GM06990 (cell line): ENCODE measurements around the gene LCNL1.
A peak's percentile ranks its signal among the peaks of the same experiment; 100 is the strongest.

Experiments
- DNase-seq: peaks from one replicate; pipeline ENCODE4 v3.0.0-alpha.2; 2011; ENCODE audit not compliant: insufficient read length; ENCODE audit errors: extremely low read depth
- H3K27me3 ChIP-seq: replicated peaks from 2 replicates; pipeline ENCODE4 v1.6.0; 2011; ENCODE audit warnings: low read length; ENCODE audit not compliant: control insufficient read depth, insufficient read depth
- H3K36me3 ChIP-seq: 2 replicates; pipeline ENCODE4 v1.5.1; 2011; ENCODE audit warnings: low read length; ENCODE audit not compliant: control insufficient read depth, insufficient read depth
- H3K4me3 ChIP-seq: replicated peaks from 2 replicates; pipeline ENCODE4 v1.5.1; 2011; ENCODE audit warnings: low read depth, mild to moderate bottlenecking, control low read depth, low read length
- TF ChIP-seq, protein P1 (sequence below): IDR thresholded peaks from 2 replicates; pipeline ENCODE4 v1.5.1; 2011; ENCODE audit warnings: low read length, control low read depth, mild to moderate bottlenecking, inconsistent platforms; ENCODE audit not compliant: insufficient read depth, poor library complexity, severe bottlenecking

Gene LCNL1

DNA sequence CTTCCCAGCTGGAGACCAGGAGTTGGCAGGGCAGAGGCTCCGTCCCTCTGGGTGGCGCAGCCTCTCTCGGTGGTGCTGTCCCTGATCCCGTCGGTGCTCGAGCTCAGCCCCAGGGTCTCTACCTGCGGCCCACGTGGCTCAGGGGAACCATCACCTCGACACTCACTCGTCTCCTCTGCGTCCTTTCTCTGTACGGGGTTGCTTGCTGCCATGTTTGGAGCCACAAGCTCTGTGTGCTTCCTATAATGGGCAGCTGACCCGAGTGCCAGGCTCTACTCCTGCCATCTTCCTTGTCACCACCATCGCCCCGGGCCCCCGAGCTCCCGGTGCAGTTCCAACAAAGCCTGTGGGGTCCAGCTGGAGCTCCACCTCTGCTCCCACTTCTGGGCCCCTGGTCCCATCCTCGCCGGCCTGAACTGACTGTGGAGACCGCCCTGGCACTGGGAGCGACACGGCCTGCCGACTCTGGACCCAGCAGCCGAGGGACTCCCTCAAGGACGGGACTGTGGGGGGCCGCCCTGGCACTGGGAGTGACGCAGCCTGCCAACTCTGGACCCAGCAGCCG lies 43.3 kb upstream of the LCNL1 start:
- H3K27me3 ChIP-seq, result no peaks in the 10 kb centered on the region
- DNase-seq, result peak; percentile 6
- TF ChIP-seq, protein P1, sequence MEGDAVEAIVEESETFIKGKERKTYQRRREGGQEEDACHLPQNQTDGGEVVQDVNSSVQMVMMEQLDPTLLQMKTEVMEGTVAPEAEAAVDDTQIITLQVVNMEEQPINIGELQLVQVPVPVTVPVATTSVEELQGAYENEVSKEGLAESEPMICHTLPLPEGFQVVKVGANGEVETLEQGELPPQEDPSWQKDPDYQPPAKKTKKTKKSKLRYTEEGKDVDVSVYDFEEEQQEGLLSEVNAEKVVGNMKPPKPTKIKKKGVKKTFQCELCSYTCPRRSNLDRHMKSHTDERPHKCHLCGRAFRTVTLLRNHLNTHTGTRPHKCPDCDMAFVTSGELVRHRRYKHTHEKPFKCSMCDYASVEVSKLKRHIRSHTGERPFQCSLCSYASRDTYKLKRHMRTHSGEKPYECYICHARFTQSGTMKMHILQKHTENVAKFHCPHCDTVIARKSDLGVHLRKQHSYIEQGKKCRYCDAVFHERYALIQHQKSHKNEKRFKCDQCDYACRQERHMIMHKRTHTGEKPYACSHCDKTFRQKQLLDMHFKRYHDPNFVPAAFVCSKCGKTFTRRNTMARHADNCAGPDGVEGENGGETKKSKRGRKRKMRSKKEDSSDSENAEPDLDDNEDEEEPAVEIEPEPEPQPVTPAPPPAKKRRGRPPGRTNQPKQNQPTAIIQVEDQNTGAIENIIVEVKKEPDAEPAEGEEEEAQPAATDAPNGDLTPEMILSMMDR, result no peak
- H3K36me3 ChIP-seq, result peaks cover 33% of the 10 kb centered on the region
- no peak overlapping the region for H3K4me3 ChIP-seq

DNA sequence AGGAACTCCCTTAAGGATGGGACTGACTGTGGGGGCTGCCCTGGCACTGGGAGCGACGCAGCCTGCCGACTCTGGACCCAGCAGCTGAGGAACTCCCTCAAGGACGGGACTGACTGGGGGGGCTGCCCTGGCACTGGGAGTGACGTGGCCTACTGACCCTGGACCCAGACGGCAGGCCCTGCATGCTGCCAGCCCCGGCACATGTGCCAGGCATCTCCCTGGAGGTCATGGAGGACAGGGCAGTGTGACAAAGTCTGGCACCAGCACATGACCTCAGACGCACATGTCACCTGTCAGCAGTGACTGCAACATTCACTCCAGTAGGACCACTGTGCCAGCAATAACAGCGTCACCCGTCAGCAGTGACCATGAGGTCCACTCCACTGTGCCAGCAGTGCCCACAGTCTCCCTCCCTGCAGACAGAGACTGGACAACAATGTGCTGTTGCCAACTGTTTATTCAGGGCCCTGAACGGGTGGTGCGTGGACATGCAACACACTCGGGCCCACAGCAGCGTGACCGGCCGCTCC lies 42.7 kb upstream of the LCNL1 start:
- Histone ChIP-seq H3K4me3 (no peak overlapping the region), H3K27me3 (no peaks in the 10 kb centered on the region), H3K36me3 (peaks cover 33% of the 10 kb centered on the region)
- no peak for DNase-seq
- TF ChIP-seq, protein P1, result no peak

DNA sequence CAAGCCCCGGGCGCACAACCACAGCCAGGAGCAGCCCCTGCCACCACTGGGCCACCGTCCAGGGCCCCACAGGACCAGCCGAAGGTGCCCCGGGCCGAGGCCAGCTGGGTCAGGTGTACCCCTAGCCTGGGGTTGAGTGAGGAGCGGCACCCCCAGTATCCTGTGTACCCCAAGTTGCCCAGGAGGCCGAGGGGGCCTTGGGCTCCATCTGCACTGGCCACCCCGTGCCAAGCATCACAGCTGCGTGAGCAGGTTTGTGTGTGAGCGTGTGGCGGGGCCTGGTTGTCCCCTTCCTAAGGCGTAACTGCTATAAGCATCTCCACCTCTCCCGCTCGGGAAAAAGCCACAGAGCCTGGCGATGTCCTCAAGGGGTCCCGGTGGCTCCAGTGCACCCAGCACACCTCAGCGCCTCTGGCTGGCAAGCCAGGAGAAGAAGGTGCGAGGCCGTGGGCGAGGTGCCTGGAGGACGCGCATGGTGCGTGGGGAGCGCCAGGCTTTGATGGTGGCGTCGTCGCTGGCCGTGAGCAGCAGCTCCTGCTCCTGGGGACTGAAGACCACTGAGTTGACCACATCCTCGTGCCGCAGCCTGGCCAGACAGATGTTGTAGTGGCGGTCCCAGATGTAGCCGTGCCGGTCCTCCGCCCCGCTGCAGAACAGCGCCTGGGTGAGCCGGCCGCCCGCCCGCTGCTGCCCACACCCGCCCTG lies 42.1 kb upstream of the LCNL1 start:
- peaks cover 33% of the 10 kb centered on the region for H3K36me3 ChIP-seq
- DNase-seq, result no peak
- TF ChIP-seq, protein P1, result no peak
- no peak overlapping the region for H3K4me3 ChIP-seq
- H3K27me3 ChIP-seq, result no peaks in the 10 kb centered on the region

DNA sequence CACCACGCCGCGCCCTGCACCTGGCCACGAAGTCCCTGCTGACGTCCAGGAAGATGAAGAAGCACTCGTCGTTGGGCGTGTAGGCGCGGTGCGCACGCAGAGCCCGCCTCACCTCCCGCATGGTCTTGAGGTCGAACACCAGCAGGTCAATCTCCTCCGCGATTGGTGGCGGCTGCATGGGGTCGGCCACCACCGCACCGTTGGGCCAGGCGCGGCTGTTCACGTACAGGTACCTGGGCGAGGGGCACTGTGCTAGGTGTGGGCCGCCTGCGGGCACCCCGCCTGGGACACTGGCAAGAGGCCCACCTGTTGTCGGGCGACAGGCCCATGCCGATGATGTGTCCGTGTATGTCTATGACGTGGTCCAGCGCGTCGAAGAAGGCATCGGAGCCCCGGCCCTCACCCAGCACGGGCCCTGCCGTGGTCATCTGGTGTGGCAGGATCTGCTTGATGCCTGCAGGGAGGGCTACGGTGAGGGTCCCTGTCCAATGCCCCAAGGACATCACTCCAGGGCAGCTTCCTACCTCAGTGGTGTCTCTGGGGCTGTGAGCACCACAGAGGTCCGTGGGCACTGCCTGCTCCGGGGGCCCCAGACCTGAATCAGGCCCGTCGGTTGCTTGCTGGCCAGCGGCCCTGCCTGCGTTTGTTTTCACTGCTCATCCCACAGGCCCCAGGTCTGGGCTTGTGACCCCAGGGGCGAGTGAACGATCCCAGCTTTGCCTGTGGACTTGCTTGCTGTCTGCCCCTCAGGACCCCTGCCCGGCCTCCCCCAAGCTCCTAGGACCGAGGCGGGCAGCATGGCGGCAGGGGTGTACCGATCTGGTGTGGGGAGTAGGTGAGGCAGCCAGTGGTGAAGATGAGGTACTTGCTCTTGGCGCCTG lies 41.3 kb upstream of the LCNL1 start:
- Histone ChIP-seq H3K4me3 (no peak overlapping the region), H3K36me3 (peaks cover 33% of the 10 kb centered on the region), H3K27me3 (no peaks in the 10 kb centered on the region)
- TF ChIP-seq, protein P1, result no peak
- DNase-seq, result no peak

DNA sequence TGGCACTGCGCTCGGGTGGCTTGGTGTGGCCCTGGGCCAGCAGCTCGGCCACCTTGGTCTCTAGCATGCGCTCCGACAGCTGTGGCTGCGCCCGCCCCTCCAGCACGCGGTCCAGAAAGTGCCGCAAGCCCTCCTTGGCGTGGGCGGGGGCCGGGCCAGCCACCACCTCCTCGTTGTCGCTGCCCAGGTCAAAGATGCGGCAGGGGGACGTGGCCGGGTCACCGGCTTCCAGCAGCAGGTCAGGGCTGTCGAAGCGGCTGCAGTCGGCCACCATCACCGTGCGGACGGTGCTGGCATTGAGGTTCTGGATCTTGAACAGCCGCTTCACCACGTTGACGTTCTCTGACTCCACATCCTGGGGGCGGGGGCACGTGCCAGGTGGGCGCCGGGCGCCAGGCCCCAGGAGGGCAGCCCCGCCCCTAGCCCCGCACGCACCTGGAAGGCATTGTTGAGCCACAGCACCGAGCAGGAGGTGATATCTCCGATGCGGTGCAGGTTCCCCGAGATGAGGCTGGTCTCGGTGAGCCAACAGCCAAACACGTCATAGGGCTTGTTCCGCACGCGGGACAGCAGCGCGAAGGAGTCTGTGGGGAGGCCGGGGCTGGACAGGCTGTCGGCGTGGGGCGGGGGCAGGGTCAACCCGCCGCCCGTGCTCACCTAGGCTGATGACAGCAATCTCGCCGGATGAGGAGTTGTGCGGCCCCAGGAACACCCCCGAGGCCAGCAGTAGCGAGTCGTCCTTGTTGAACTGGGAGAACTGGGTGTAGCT lies 40.5 kb upstream of the LCNL1 start:
- Histone ChIP-seq H3K36me3 (peaks cover 33% of the 10 kb centered on the region), H3K4me3 (no peak overlapping the region), H3K27me3 (no peaks in the 10 kb centered on the region)
- TF ChIP-seq, protein P1, result no peak
- no peak for DNase-seq
